Activated gamma-delta T cell treated with anti-CD3 and anti-CD28 coated beads, Interleukin-2, amount 50 U/mL, for 16 hours (primary cell): ENCODE data around the gene ITPKA.
"Not testable (repeated sequence)": the region's sequence is repeated elsewhere in the genome, so short reads cannot be mapped to it uniquely, and the experiment has no call there.

Experiments
- DNase-seq: peaks from one replicate; pipeline ENCODE4 v3.0.0-alpha.2; 2020; ENCODE audit warnings: low read depth

ITPKA gene

DNA sequence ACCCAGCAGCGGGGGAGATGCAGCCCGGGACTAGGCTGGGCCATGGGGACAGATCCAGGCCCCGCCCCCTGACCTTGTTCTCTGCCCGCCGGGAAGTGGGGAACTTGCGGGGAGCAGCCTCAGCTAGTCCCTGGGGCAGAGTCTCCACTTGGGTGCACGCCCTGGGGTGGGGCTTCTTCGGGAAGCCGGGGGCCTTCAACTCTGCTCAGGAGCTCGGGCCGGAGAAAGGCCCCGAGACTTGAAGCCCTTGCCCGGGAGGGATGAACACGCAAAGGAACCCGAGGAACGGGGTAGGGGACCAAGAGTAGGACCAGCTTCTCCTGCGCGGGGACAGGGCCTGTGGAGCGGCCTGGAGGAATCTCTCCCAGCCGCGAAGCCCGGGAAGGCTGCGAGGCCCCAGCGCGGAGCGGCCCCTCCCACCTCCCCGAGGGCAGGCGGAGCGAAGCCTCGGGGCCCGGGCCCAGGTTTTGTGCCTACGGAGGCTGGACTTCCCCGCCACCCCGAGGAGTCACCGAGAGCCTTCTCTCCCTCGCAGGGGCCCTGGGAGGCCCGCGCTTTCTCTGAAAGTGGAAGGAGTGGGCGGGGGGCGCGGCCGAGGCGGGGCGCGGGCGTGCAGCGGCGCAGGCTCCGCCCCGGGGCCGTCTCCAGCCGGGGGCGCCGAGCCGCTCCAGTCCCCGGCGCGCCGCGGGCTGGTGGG is at the start of gene ITPKA:
ITPKA (plus strand) TSS at position 670 of the 697 bp plus-strand sequence. CDS start 54 bp downstream, outside the sequence.
- peak; percentile 81 for DNase-seq

DNA sequence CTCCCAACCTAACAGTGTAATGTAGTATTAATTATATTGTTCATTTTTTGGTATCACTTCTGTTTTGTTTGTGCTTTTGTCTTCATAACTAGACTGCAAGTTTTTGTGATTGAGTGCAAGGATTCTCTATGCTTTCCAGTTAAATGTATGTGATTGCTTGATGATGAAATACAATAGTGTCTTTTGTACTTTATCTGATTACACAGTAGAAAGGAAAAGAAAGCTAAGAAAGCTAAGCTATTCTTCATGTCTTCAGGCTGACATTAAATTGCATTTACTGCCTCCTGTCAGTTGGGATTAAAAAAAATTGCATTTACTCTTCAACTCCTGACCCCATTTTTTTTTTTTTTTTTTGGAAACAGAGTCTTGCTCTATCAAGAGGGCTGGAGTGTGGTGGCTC is 48.3 kb upstream of the ITPKA start:
- DNase-seq, result no peak

DNA sequence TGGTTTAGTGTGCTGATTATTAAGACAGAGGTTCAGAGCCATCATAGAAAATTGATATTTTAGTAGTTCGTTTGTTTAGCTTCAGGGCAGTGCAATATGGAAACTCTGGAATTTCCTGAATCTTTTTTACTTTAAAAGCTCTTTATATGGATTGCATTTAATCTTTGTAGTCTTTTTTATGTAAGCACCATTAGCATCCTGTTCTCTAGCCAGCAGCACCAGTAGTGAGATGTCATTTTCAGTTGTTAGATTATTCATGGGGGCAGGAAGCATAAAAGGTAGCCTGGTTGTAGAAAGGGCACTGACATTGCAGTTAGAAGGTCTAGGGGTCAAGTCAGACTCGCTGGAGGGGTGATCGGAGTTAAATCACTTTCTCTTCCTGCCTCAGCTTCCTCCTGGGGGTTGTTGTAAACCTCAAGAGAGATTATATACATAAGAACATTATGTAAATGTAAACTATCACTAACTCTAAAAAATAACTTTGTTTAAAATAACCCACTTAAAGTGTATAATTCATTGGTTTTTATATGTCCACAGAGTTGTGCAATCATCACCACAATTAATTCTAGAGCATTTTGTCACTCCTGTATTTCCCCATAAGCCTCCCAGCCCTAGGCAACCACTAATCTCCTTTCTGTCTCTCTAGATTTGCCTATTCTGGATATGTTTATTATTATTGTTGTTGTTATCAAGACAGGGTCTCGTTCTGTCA is 31.4 kb upstream of the ITPKA start:
- no peak for DNase-seq

GRCh38 chr15:41464889-41465580 is 28.6 kb upstream of the ITPKA start:
- no peak for DNase-seq

- DNase-seq, result no peak
Observed at GRCh38 chr15:41465822-41466421, 27.8 kb upstream of the ITPKA start.

GRCh38 chr15:41466711-41467110 is 27.0 kb upstream of the ITPKA start:
- no peak for DNase-seq

GRCh38 chr15:41469644-41470043 is 24.0 kb upstream of the ITPKA start:
- not testable (repeated sequence) for DNase-seq

GRCh38 chr15:41473418-41473817 is 20.3 kb upstream of the ITPKA start:
- DNase-seq, result no peak

DNA sequence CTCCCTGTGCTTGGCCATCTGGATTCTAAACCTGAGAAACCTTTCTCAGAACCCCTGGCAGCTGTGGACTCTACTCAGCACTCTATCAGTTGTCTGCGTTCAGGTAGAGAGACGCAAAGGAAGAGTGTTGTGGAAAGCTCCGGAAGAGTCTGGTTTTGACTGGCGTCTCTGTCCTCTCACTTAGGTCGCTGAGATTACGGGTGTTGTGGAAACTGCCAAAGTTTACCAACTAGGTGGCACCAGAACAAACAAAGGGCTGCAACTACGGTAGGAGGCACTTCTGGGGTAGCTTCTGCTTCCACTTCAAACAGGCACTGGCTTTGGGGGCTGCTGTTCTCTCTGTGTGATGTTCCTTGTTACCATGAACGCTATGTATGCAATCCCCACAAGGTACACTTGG is 19.2 kb upstream of the ITPKA start:
- DNase-seq, result no peak

- no peak for DNase-seq
Observed at GRCh38 chr15:41474941-41475340, 18.7 kb upstream of the ITPKA start.

DNA sequence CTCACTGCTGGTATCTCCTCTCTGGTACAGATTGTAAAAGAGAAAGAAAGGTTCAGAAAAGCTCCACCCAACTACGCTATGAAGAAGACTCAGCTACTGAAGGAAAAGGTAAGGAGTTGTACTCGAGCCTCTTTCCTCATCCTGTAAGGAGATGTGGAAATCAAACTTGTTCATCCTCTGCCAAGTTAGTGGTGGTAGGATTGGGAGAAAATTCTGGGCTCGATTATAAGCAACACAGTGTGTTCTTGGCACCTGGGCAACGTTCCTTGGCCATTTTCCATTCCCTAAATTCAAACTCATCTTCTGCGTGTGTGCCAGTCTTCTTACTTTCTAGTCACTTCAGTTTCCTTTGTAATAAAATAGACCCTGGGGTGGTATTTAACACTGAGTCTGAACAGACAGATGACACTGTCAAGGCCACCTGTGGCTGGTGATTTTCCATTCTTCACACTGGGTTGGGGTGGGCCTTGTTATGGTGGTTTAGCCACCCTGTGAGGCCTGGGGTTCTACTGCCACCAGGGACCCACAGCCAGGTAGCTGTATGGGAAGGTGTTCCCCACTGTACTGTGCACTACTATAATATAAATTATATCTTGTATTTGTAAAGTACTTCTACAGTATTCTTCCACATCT is 17.1 kb upstream of the ITPKA start:
- DNase-seq, result no peak

DNA sequence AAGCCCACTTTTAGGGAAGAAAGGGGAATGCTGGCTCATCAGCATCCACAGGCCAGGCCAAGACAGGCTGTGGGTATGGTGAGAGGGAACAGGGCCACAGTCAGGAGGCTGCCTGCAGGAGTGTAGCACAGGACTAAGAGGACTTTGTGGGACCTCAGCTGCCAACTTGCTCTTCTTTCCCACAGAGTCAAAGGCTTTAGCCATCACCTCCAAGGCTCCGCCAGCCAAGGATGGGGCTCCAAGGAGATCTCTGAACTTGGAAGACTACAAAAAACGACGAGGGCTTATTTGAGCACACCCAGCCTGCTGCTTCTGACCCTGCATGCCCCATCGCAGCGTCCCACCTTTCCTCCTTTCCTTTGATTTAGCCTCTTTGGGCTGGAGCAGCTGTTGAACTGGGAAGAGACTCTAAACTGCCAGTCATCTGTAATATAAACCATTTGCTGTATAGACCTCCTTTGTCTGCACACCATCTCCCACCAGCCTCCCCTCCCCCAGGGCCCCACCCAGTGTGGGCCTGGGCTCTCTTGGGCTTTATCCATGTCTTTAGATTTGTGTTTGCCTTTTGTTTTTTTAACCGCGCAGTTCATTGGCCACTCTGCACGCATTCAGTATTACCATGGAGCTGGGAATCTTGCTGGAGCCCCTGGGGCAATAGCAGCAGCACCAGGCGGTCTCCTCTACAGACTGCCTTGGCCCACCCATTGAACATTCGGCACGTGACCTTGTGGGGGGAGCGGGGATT is 13.1 kb upstream of the ITPKA start:
- DNase-seq, result no peak

- no peak for DNase-seq
Observed at GRCh38 chr15:41482110-41482877, 11.4 kb upstream of the ITPKA start.

GRCh38 chr15:41483115-41483514 is 10.6 kb upstream of the ITPKA start:
- no peak for DNase-seq

- no peak for DNase-seq
Observed at GRCh38 chr15:41483519-41483918, 10.2 kb upstream of the ITPKA start.

DNA sequence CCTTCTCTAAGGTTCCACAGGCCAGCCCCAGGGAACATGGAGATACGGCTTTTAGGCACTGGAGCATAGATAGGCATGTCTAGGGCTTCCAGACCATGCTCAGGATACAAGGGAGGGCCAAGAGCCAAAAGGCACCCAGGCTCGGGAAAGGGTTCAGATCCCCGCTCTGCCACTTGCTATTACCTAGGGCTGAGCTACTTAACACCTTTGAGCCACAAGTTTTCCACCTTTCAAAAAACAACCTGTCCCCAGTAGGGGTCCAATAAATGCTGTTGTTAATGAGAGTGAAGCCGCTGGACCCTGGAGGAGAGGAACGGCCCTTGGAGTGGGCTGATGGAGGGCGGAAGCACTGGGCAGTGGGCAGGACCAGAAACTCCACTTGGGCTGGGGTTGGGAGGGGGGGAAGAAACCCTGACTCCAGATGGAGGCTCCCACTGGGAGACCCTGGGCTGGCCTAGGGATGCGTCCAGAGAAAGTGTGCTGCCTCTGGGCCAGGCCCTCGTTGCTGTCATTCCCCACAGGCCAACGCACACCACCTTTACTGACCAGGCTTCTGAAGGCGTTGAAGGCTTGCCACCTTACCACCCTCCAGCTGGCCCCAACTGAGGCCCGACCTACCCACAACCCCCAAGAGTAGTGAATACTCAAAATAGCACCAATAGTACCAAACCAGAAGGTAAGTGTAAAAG is 8.6 kb upstream of the ITPKA start:
- DNase-seq, result no peak

DNA sequence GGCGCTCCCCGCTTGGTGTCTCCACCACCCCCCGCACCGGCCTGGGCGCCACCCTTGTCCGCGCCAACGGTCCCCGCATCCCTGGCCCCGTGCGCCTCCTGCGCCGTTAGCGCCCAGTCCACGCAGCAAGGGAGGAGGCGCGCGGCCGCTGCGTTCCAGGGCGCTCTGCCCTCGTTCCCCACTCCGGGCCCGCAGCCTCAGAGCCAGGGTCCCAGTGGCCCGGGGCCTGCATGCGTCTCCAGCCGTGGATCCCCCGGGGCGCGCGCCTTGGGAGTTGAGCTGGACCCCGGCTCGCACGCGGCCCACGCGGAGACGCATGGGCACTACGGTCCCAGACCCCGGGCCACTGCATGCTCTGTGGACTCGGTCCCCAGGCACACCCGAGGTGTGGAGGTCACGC is 7.4 kb upstream of the ITPKA start:
- DNase-seq, result no peak

GRCh38 chr15:41487381-41487780 is 6.3 kb upstream of the ITPKA start:
- DNase-seq, result no peak

- no peak for DNase-seq
Observed at GRCh38 chr15:41487802-41488201, 5.9 kb upstream of the ITPKA start.

DNA sequence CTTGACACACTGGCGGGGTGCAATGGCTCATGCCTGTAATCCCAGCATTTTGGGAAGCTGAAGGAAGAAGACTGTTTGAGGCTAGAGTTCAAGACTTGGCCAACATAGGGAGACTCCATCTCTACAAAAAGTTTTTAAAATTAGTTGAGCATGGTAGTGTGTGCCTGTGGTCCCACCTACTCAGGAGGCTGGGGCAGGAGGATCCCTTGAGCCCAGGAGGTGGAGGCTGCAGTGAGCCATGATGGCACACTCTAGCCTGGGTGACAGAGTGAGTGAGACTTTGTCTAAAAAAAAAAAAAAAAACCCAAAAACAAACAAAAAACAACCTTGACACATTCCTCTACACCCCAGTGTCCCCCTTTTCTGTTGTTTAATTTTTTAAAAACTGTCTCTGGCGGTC is 4.0 kb upstream of the ITPKA start:
- no peak for DNase-seq
